SK-N-SH (cell line): ENCODE data around the gene CALN1.

ENCODE experiments used
- CHD2 ChIP-seq: fragments of 150-350 bp; IDR thresholded peaks from 2 replicates; pipeline ENCODE4 v1.6.1; 2018; ENCODE audit warnings: low read length; ENCODE audit not compliant: partially characterized antibody
- CTCF ChIP-seq: fragments of 200-600 bp; sonication (generic); IDR thresholded peaks from 2 replicates; pipeline ENCODE4 v1.6.1; 2017; ENCODE audit warnings: antibody characterized with exemption, mild to moderate bottlenecking, moderate library complexity
- GABPA ChIP-seq: IDR thresholded peaks from 2 replicates; pipeline ENCODE4 v1.4.0; 2012; ENCODE audit warnings: low read depth, mild to moderate bottlenecking
- GATA2 ChIP-seq: sonication (generic); formaldehyde crosslinking; IDR thresholded peaks from 2 replicates; pipeline ENCODE4 v1.5.0; 2020; ENCODE audit warnings: mild to moderate bottlenecking, missing genetic modification reagents
- JUND ChIP-seq: IDR thresholded peaks from 2 replicates; pipeline ENCODE4 v1.4.0; 2012
- MAX ChIP-seq: IDR thresholded peaks from 2 replicates; pipeline ENCODE4 v1.4.0; 2012; ENCODE audit warnings: low read depth
- PBX3 ChIP-seq: IDR thresholded peaks from 2 replicates; pipeline ENCODE4; 2012
- POLR2AphosphoS5 ChIP-seq: IDR thresholded peaks from 2 replicates; pipeline ENCODE4 v1.6.1; 2012; ENCODE audit warnings: low read depth, low read length
- RCOR1 ChIP-seq: fragments of 150-350 bp; IDR thresholded peaks from 2 replicates; pipeline ENCODE4 v1.6.1; 2017; ENCODE audit warnings: antibody characterized with exemption, low read length
- RFX5 ChIP-seq: IDR thresholded peaks from 2 replicates; pipeline ENCODE4 v1.6.1; 2012; ENCODE audit warnings: mild to moderate bottlenecking, improper control_type of control experiment, low read length
- TEAD4 ChIP-seq: IDR thresholded peaks from 2 replicates; pipeline ENCODE4 v1.4.0; 2012; ENCODE audit warnings: mild to moderate bottlenecking, borderline replicate concordance; ENCODE audit not compliant: insufficient read depth
- USF2 ChIP-seq: fragments of 150-350 bp; IDR thresholded peaks from 2 replicates; pipeline ENCODE4 v1.6.1; 2017; ENCODE audit warnings: antibody characterized with exemption, low read length, low read depth, borderline replicate concordance
- YY1 ChIP-seq: IDR thresholded peaks from 2 replicates; pipeline ENCODE4 v1.4.0; 2012; ENCODE audit warnings: low read depth, mild to moderate bottlenecking

- TF ChIP-seq PBX3 (no peak), MAX (no peak), CHD2 (no peak), CTCF (no peak), GATA2 (CRISPR knock-in tag) (no peak), RCOR1 (no peak), RFX5 (no peak), TEAD4 (no peak), GABPA (no peak), USF2 (no peak), POLR2AphosphoS5 (no peak), YY1 (no peak), JUND (no peak)
Observed at GRCh38 chr7:71746006-71746405, 666.1 kb downstream of the CALN1 start.
